Gastrocnemius medialis (tissue), 4 donors: Measurements from ENCODE around the gene ST6GALNAC3. TPM values are rescaled to one million over a fixed set of nuclear protein-coding genes. Genes with fewer than 3 reads are reported as not detected.

Experiments used
- ATAC-seq, 2 donors: fragments of 150-250 bp; one replicate each; pipeline ENCODE4 v1.9.1; 2016
- DNase-seq, 2 donors: peaks; one replicate each; pipeline ENCODE4 v3.0.0-alpha.2; 2019
- H3K27ac ChIP-seq, 4 donors: fragments of 200-600 bp; sonication (generic); 1 replicate in 1 of 4; 2 replicates in 3 of 4; pipeline ENCODE4 v1.5.1; 2016 to 2018; ENCODE audit warnings: mild to moderate bottlenecking in 2 of 4, moderate library complexity in 1 of 4
- H3K27me3 ChIP-seq, 3 donors: fragments of 200-600 bp; sonication (generic) in 2 of 3; 1 replicate in 1 of 3; 2 replicates in 2 of 3; pipeline versions ENCODE4 v1.5.1 to v1.6.0; 2016 to 2019; ENCODE audit warnings: mild to moderate bottlenecking in 1 of 3, moderate library complexity in 1 of 3
- H3K36me3 ChIP-seq, 2 donors: fragments of 200-600 bp; sonication (generic) in 1 of 2; one replicate each; pipeline ENCODE4 v1.5.1; 2017 to 2018
- H3K4me1 ChIP-seq, 2 donors: fragments of 200-600 bp; sonication (generic) in 1 of 2; one replicate each; pipeline ENCODE4 v1.5.1; 2016 to 2017; ENCODE audit warnings: mild to moderate bottlenecking in 2 of 2
- H3K4me3 ChIP-seq, 4 donors: fragments of 200-600 bp; sonication (generic) in 3 of 4; 1 replicate in 1 of 4; 2 replicates in 3 of 4; pipeline ENCODE4 v1.5.1; 2016 to 2019; ENCODE audit warnings: mild to moderate bottlenecking in 2 of 4
- H3K9me3 ChIP-seq, 3 donors: fragments of 200-600 bp; sonication (generic) in 2 of 3; 1 replicate in 1 of 3; 2 replicates in 2 of 3; pipeline ENCODE4 v1.5.1; 2016 to 2019
- POLR2A ChIP-seq, 2 donors: fragments of 450-650 bp; IDR thresholded peaks; one replicate each; pipeline ENCODE4 v1.6.1; 2017; ENCODE audit warnings: antibody characterized with exemption in 2 of 2, mild to moderate bottlenecking in 2 of 2, moderate library complexity in 2 of 2
- in situ Hi-C, 4 donors: fragments of 200-750 bp; cut with MboI; loops; one replicate each; pipeline versions ENCODE4 v1.15.0 to v1.8.0; 2017; ENCODE audit warnings: low sequenced_read_pairs in 4 of 4
- intact Hi-C: fragments of 100-400 bp; cut with DNase I; formaldehyde crosslinking; loops from one replicate; pipeline ENCODE4 v1.15.1; 2023; ENCODE audit warnings: low total_unique reads
- total RNA-seq, 4 donors: library from RNA; depleted of rRNA; stranded (reverse); fragments of >200 nt; gene quantifications; one replicate each; pipeline versions ENCODE4 v1.1.0 to v1.2.3, GENCODE V29; 2016
- TF ChIP-seq, protein P1 (sequence below), 5 experiments: fragments of 450-650 bp in 3 of 5; fragments of 200-600 bp in 2 of 5; sonication (generic) in 2 of 5; IDR thresholded peaks in 4 of 5; conservative IDR thresholded peaks in 1 of 5; 1 replicate in 4 of 5; 2 replicates in 1 of 5; pipeline ENCODE4 v1.5.1; 2016 to 2019; ENCODE audit warnings: antibody characterized with exemption in 5 of 5, mild to moderate bottlenecking in 3 of 5, moderate library complexity in 3 of 5

ST6GALNAC3 gene
- total RNA-seq, 4 donors from 2014 or later = 1.7 to 3.9 (median 2.8) TPM

DNA sequence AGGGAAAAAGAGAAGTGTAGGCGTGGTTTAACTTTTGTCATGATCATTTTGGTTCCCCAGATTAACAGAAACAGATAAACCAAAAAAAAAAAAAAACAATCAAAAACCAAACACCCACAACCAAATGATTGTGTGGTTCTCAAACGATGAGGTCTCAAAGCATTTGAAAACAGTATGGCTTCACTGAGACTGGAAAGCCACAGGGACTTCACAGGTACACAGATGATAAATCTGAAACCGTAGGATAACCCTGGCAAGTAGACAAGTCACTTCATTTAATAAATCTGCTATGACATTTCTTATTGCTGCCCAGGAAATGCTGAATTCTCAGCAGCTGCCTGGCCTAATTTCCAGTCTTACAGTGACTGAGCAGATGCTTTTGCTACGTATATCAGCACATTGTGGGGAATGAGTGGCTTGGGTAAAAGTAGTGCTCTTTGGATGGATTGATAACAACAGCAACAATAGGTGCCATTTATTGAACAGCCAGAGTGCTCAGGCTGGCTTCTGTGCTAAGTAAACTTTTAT lies 6.1 kb downstream of the ST6GALNAC3 start:
- TF ChIP-seq, protein P1, sequence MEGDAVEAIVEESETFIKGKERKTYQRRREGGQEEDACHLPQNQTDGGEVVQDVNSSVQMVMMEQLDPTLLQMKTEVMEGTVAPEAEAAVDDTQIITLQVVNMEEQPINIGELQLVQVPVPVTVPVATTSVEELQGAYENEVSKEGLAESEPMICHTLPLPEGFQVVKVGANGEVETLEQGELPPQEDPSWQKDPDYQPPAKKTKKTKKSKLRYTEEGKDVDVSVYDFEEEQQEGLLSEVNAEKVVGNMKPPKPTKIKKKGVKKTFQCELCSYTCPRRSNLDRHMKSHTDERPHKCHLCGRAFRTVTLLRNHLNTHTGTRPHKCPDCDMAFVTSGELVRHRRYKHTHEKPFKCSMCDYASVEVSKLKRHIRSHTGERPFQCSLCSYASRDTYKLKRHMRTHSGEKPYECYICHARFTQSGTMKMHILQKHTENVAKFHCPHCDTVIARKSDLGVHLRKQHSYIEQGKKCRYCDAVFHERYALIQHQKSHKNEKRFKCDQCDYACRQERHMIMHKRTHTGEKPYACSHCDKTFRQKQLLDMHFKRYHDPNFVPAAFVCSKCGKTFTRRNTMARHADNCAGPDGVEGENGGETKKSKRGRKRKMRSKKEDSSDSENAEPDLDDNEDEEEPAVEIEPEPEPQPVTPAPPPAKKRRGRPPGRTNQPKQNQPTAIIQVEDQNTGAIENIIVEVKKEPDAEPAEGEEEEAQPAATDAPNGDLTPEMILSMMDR (IDR thresholded peaks at IDR 0.05 in 4 of 5, conservative IDR thresholded peaks at IDR 0.05 in 1 of 5) = no peak
- no peak for TF ChIP-seq POLR2A (IDR thresholded peaks at IDR 0.05)
- in situ Hi-C loops = loop anchor here in 1 of 4 donors (10.0 kb wide), 1 partner anchor 64 kb away; no protein-coding TSS in a partner anchor
- no peak overlapping the region for H3K27ac ChIP-seq

DNA sequence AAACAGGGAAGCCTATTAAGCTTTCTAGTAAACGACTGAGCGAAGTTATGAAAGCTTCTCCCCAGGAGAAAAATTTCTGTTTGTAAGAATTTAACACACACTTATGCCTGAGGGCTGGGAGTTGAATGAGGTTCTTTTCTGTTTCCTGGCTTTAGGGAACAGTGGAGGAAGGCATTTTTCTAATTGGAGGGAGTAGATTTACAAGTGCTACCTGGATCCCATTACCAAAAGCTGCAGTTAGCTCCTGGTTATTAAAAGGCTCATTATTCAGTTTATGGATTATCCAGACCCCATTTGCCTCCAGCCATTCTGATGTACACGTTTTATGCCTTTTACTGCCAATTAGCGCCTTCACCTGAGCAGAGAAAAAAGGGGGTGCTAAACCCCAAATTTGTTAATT lies 7.5 kb downstream of the ST6GALNAC3 start:
- in situ Hi-C loops (loop anchor here in 1 of 4 donors (10.0 kb wide), 1 partner anchor 63 kb away; no protein-coding TSS in a partner anchor), intact Hi-C loops (no loop called here)
- ATAC-seq (no peak), DNase-seq (no peak)
- TF ChIP-seq, protein P1 (IDR thresholded peaks at IDR 0.05 in 4 of 5, conservative IDR thresholded peaks at IDR 0.05 in 1 of 5) = no peak
- TF ChIP-seq POLR2A (IDR thresholded peaks at IDR 0.05) = no peak
- Histone ChIP-seq H3K27me3 (no peaks in the 10 kb centered on the region), H3K4me3 (no peak overlapping the region), H3K27ac (no peak overlapping the region), H3K9me3 (no peaks in the 10 kb centered on the region), H3K36me3 (no peaks in the 10 kb centered on the region), H3K4me1 (peaks cover 0 to 1% of the 10 kb centered on the region in 2 donors)

More for the DNA sequence above, 6.1 kb downstream of the ST6GALNAC3 start:
- intact Hi-C loops = no loop called here
- DNase-seq (no peak), ATAC-seq (no peak)
- Histone ChIP-seq H3K4me3 (no peak overlapping the region), H3K4me1 (peaks cover 0 to 3% of the 10 kb centered on the region in 2 donors), H3K36me3 (no peaks in the 10 kb centered on the region), H3K27me3 (no peaks in the 10 kb centered on the region), H3K9me3 (no peaks in the 10 kb centered on the region)

DNA sequence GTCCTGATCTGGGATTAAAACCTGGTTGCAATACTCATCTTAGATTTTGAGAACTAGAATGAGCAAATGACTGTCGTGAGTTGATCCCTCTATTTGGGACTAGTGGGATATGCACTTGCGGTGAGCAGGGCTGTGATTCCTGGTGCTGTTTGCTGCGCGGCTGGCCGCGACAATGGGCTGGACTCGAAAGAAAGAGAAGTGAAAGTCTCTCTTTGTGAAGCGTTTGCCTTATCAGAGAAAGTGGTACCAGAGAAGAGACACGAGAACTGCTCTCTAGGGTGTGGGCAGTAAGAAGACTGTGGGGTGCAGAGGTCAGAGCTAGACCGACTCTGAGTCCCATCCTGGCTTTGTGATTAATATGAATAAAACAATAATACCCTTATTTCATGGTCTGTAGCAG lies 8.6 kb downstream of the ST6GALNAC3 start:
- no peak overlapping the region for H3K4me3 ChIP-seq
- DNase-seq = no peak
- no peaks in the 10 kb centered on the region for H3K4me1 ChIP-seq
- TF ChIP-seq, protein P1 (IDR thresholded peaks at IDR 0.05 in 4 of 5, conservative IDR thresholded peaks at IDR 0.05 in 1 of 5) = no peak
- TF ChIP-seq POLR2A (IDR thresholded peaks at IDR 0.05) = no peak
- no peaks in the 10 kb centered on the region for H3K9me3 ChIP-seq
- H3K27me3 ChIP-seq = no peaks in the 10 kb centered on the region
- no peak for ATAC-seq
- intact Hi-C loops (no loop called here), in situ Hi-C loops (loop anchor here in 1 of 4 donors (10.0 kb wide), 1 partner anchor 62 kb away; no protein-coding TSS in a partner anchor)
- no peaks in the 10 kb centered on the region for H3K36me3 ChIP-seq
- H3K27ac ChIP-seq = no peak overlapping the region

DNA sequence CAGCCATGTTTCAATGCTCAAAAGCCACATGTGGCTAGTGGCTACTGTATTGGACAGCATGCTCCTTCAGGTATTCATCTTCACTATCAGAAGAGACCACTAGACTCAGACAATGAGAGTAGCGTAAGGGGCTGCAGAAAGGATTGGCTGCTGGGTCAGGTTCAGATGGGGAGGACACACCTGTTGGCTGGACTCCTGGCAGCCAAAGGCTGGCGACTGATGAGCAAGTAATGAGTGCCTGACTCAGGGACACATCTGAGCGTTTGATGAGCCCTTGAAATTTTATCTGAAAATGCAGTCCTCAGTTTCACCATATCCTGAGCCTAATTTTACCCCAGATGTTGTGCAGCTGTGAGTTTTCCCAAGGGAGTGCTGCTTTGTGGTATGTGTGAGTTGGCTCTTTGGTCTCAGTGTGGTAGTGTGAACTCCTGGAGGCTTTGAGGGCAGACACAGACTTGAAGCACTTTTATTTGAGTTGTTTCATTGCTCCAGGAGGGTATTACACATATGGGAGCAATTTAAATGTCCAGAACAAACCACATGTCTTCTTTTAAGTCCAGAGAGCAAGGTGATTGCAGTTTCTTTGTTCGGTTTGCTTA lies 9.6 kb downstream of the ST6GALNAC3 start:
- no peak overlapping the region for H3K4me3 ChIP-seq
- no peak for ATAC-seq
- intact Hi-C loops = no loop called here
- DNase-seq = no peak
- no peak overlapping the region for H3K27ac ChIP-seq
- no peak for TF ChIP-seq POLR2A (IDR thresholded peaks at IDR 0.05)
- TF ChIP-seq, protein P1 (IDR thresholded peaks at IDR 0.05 in 4 of 5, conservative IDR thresholded peaks at IDR 0.05 in 1 of 5) = no peak
- no peaks in the 10 kb centered on the region for H3K36me3 ChIP-seq
- no peaks in the 10 kb centered on the region for H3K4me1 ChIP-seq
- in situ Hi-C loops = loop anchor here in 1 of 4 donors (10.0 kb wide), 1 partner anchor 61 kb away; no protein-coding TSS in a partner anchor
- no peaks in the 10 kb centered on the region for H3K9me3 ChIP-seq
- H3K27me3 ChIP-seq = no peaks in the 10 kb centered on the region
